Measurements from ENCODE around the gene CTF1.

DNA sequence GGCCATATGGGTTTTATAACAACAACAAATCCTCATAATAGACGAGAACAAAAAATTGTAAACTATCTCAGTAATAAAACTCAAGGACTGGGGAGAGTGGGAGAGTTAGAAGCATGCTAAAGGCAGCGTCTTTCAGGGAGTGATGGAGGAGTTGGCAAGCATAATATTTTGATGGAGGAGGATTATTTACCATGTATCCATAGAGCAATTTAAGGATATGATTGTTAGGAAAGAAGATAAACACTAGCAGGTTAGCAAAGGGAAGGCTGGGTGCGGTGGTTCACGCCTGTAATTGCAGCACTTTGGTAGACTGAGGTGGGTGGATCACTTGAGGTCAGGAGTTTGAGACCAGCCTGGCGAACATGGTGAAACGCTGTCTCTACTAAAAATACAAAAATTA, 30.4 kb upstream of the CTF1 start:
- TF ChIP-seq, protein P1, sequence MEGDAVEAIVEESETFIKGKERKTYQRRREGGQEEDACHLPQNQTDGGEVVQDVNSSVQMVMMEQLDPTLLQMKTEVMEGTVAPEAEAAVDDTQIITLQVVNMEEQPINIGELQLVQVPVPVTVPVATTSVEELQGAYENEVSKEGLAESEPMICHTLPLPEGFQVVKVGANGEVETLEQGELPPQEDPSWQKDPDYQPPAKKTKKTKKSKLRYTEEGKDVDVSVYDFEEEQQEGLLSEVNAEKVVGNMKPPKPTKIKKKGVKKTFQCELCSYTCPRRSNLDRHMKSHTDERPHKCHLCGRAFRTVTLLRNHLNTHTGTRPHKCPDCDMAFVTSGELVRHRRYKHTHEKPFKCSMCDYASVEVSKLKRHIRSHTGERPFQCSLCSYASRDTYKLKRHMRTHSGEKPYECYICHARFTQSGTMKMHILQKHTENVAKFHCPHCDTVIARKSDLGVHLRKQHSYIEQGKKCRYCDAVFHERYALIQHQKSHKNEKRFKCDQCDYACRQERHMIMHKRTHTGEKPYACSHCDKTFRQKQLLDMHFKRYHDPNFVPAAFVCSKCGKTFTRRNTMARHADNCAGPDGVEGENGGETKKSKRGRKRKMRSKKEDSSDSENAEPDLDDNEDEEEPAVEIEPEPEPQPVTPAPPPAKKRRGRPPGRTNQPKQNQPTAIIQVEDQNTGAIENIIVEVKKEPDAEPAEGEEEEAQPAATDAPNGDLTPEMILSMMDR (IDR thresholded peaks at IDR 0.05), result no peak
- TF ChIP-seq POLR2A (IDR thresholded peaks at IDR 0.05), result no peak
- no peak for TF ChIP-seq POLR2AphosphoS5 (IDR thresholded peaks at IDR 0.05; ENCODE audit: insufficient read depth in 1 of 2, low read depth in 1 of 2)
